HG03521 (cell line): ENCODE data around the gene TNS2.
"Not testable (repeated sequence)": the region's sequence is repeated elsewhere in the genome, so short reads cannot be mapped to it uniquely, and the experiment has no call there.

ENCODE experiments used
- ATAC-seq: cut with Tn5 transposase; IDR thresholded peaks from one replicate; pipeline ENCODE4 v1.9.1; 2021; ENCODE audit warnings: mild to moderate bottlenecking, moderate library complexity; ENCODE audit not compliant: unreplicated experiment

TNS2 gene

DNA sequence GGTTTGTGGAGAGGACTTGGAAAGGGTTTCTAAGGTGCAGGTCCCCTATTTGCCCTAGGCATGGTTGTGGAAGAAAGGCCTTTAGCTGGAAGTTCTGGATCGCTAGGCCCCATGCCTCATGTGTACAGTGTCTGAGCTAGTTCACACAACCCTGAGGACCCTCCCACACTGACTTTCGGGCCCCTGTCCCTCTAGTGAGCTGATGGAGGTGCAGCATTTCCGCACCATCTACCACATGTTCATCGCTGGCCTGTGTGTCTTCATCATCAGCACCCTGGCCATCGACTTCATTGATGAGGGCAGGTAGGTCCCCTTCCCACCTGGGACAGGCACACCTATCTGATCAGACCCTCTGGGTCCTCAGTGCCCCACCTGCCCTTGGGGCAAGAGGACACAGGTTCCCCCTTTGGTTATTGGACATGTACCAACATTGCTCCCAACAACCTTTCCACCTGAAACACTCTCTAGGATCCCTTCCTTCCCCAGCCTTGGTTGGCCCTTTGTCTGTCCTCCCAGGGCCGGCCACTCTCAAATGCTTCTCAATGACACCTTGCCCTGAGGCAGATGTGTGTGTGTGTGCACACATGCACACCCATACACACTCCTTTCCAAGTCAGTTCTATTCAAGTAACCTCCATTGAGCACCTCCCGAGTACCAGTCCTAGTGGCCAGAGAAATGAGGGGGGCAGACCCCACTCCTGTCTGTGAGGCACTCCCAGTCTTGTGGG is 56.0 kb downstream of the TNS2 start:
- no peak for ATAC-seq

DNA sequence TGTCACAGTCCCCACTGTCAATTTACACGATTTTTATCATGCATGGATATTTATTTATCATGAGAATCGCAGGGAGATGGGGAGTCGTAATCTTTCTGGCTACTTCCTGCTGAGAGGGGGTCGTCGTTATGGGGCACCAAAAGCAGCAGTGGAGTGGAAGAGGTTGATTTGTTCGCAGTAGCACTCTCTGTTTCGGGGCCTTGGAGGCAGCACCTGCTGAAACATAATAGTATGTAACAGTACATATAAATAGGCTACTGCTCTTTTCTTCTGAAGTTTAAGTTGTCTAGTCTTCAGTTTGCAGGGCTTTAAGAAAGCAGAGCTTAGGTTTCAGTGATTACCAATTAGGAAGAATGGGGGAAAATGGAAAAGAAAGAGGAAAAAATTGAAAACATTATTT is 57.3 kb downstream of the TNS2 start:
- ATAC-seq: no peak

- ATAC-seq: not testable (repeated sequence)
Observed at GRCh38 chr12:53112431-53112830, 62.6 kb downstream of the TNS2 start.

DNA sequence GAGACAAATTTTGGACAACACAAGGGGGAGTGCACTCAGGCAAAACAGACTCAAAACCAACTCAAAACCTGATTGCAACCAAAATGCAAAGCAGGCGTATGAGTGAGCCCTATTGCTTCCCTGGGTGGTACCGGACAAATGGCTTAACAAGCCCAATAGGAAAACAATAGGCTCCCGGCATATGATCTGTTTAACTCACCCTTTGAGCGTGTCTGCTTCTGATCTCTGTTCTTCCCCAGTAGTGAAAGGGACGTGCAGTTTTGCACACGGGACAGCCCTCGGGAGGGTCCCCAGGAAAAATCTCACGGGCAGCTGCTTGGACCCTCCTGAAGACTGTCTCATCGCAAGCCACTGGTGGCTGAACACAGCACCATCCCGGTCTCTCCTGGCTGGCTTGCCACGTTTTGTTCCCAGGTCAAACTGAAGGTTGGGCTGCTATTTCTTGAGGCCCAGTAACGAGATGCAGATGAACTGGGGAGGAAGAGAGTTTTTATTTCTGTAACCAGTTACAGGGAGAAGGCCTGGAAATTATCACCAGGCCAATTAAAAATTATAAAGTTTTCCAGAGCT is 63.4 kb downstream of the TNS2 start:
- ATAC-seq: no peak

DNA sequence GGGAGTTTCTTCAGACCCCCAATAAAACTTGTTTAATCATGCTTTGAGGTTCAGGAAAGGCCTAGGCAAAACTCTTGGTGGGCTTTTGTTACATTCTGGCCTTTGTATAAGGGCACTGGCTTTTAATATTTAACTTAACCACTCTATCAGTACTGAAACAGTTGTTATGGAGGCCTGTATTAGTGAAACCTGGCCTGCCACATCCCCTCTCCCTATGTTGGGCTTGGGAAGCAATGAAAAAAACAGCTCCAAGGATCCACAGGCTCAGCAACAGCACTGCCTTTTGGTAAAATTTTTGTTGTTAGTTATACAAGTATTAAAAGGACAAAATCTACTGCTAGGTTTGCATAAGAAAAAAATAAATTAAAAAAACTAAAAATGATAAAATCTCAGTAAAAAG is 64.1 kb downstream of the TNS2 start:
- ATAC-seq: no peak
